Astrocyte (in vitro differentiated cells and primary cell): ENCODE results near the gene SMIM24. TPM values are rescaled to one million over a fixed set of nuclear protein-coding genes. Genes with fewer than 3 reads are reported as not detected.
"Not testable (repeated sequence)": the region's sequence is repeated elsewhere in the genome, so short reads cannot be mapped to it uniquely, and the experiment has no call there.

ENCODE experiments used
- DNase-seq: peaks from one replicate; pipeline ENCODE4 v3.0.0-alpha.2; 2010; ENCODE audit warnings: low read depth
- FAIRE-seq: peaks from 2 replicates; lab custom pipeline; 2011; peaks lifted over from hg19 to GRCh38; lab: Jason Lieb, UNC
- H2AFZ ChIP-seq: 2 replicates; pipeline ENCODE4 v1.6.0; 2012; ENCODE audit warnings: low read depth, low read length, inconsistent platforms
- H3K27ac ChIP-seq: 2 replicates; pipeline ENCODE4 v1.5.1; 2011; ENCODE audit warnings: low read depth, low read length, inconsistent platforms
- H3K27me3 ChIP-seq: 2 replicates; pipeline ENCODE4 v1.6.0; 2011; ENCODE audit warnings: low read length, inconsistent platforms; ENCODE audit not compliant: insufficient read depth
- H3K36me3 ChIP-seq: 2 replicates; pipeline ENCODE4 v1.5.1; 2011; ENCODE audit warnings: low read length, inconsistent platforms; ENCODE audit not compliant: insufficient read depth
- H3K4me1 ChIP-seq: 2 replicates; pipeline ENCODE4 v1.5.1; 2011; ENCODE audit warnings: low read length, inconsistent platforms; ENCODE audit not compliant: insufficient read depth
- H3K4me2 ChIP-seq: 2 replicates; pipeline ENCODE4 v1.6.0; 2012; ENCODE audit warnings: low read length, inconsistent platforms
- H3K4me3 ChIP-seq: 2 replicates; pipeline ENCODE4 v1.5.1; 2011; ENCODE audit warnings: low read depth, mild to moderate bottlenecking, low read length, inconsistent platforms; ENCODE audit not compliant: insufficient read depth
- H3K79me2 ChIP-seq: 2 replicates; pipeline ENCODE4 v1.6.0; 2012; ENCODE audit warnings: mild to moderate bottlenecking, low read length, inconsistent platforms; ENCODE audit not compliant: insufficient read depth
- H3K9ac ChIP-seq: 2 replicates; pipeline ENCODE4 v1.6.0; 2012; ENCODE audit warnings: mild to moderate bottlenecking, low read length, inconsistent platforms
- H3K9me3 ChIP-seq: 2 replicates; pipeline ENCODE4 v1.5.1; 2012; ENCODE audit warnings: low read depth, mild to moderate bottlenecking, low read length, inconsistent platforms; ENCODE audit not compliant: insufficient read depth
- H4K20me1 ChIP-seq: 2 replicates; pipeline ENCODE4 v1.6.0; 2012; ENCODE audit warnings: low read length, inconsistent platforms; ENCODE audit not compliant: insufficient read depth
- H3K27ac Mint-ChIP-seq: one replicate; pipeline ENCODE4 v1.8.0; 2021; ENCODE audit warnings: mild to moderate bottlenecking, mixed read lengths; ENCODE audit not compliant: unreplicated experiment
- H3K27me3 Mint-ChIP-seq: one replicate; pipeline ENCODE4 v1.8.0; 2021; ENCODE audit warnings: low read depth, mixed read lengths; ENCODE audit not compliant: unreplicated experiment
- H3K36me3 Mint-ChIP-seq: one replicate; pipeline ENCODE4 v1.8.0; 2021; ENCODE audit warnings: low read depth, mixed read lengths; ENCODE audit not compliant: unreplicated experiment
- H3K4me1 Mint-ChIP-seq: one replicate; pipeline ENCODE4 v1.8.0; 2021; ENCODE audit warnings: low read depth, mixed read lengths; ENCODE audit not compliant: unreplicated experiment
- H3K4me3 Mint-ChIP-seq: one replicate; pipeline ENCODE4 v1.8.0; 2021; ENCODE audit warnings: mild to moderate bottlenecking, moderate library complexity, mixed read lengths; ENCODE audit not compliant: unreplicated experiment
- H3K9me3 Mint-ChIP-seq: one replicate; pipeline ENCODE4 v1.8.0; 2021; ENCODE audit warnings: mild to moderate bottlenecking, mixed read lengths; ENCODE audit not compliant: unreplicated experiment
- EZH2 ChIP-seq: IDR thresholded peaks from 2 replicates; pipeline ENCODE4 v1.6.1; 2012; ENCODE audit warnings: mild to moderate bottlenecking, low read length, inconsistent platforms; ENCODE audit not compliant: insufficient read depth
- total RNA-seq: library from RNA; stranded (reverse); gene quantifications from 2 replicates; pipeline ENCODE4 v1.2.1, GENCODE V29; 2021
- TF ChIP-seq, protein P1 (sequence below): IDR thresholded peaks from 2 replicates; pipeline ENCODE4 v1.5.1; 2011; ENCODE audit warnings: low read depth, mild to moderate bottlenecking, inconsistent platforms, low read length, moderate library complexity; ENCODE audit not compliant: insufficient read depth

Gene SMIM24
- total RNA-seq, 1 donor from 2014 or later: not detected

GRCh38 chr19:3431760-3432397, 48.4 kb downstream of the SMIM24 start:
- H3K4me1 Mint-ChIP-seq: peaks cover 3% of the 10 kb centered on the region
- H3K9me3 Mint-ChIP-seq: peaks cover 8% of the 10 kb centered on the region
- no peak overlapping the region for H3K4me3 Mint-ChIP-seq
- peaks cover 8% of the 10 kb centered on the region for H4K20me1 ChIP-seq
- peaks cover 21% of the 10 kb centered on the region for H3K36me3 Mint-ChIP-seq
- peaks cover 23% of the 10 kb centered on the region for H3K79me2 ChIP-seq
- no peaks in the 10 kb centered on the region for H3K27me3 ChIP-seq
- no peak for DNase-seq
- peaks cover 4% of the 10 kb centered on the region for H3K9me3 ChIP-seq
- H3K27ac Mint-ChIP-seq: no peak overlapping the region
- no peak overlapping the region for H3K4me2 ChIP-seq
- no peak overlapping the region for H2AFZ ChIP-seq
- H3K4me3 ChIP-seq: no peak overlapping the region
- no peak overlapping the region for H3K27ac ChIP-seq
- H3K4me1 ChIP-seq: peaks cover 18% of the 10 kb centered on the region
- FAIRE-seq: no peak
- TF ChIP-seq, protein P1, sequence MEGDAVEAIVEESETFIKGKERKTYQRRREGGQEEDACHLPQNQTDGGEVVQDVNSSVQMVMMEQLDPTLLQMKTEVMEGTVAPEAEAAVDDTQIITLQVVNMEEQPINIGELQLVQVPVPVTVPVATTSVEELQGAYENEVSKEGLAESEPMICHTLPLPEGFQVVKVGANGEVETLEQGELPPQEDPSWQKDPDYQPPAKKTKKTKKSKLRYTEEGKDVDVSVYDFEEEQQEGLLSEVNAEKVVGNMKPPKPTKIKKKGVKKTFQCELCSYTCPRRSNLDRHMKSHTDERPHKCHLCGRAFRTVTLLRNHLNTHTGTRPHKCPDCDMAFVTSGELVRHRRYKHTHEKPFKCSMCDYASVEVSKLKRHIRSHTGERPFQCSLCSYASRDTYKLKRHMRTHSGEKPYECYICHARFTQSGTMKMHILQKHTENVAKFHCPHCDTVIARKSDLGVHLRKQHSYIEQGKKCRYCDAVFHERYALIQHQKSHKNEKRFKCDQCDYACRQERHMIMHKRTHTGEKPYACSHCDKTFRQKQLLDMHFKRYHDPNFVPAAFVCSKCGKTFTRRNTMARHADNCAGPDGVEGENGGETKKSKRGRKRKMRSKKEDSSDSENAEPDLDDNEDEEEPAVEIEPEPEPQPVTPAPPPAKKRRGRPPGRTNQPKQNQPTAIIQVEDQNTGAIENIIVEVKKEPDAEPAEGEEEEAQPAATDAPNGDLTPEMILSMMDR: no peak
- TF ChIP-seq EZH2: no peak
- H3K36me3 ChIP-seq: peaks cover 9% of the 10 kb centered on the region
- no peak overlapping the region for H3K9ac ChIP-seq
- peaks cover 2% of the 10 kb centered on the region for H3K27me3 Mint-ChIP-seq

- not testable (repeated sequence) for H3K27me3 ChIP-seq, FAIRE-seq, H3K9me3 Mint-ChIP-seq, H3K36me3 ChIP-seq, H4K20me1 ChIP-seq, H3K27ac ChIP-seq, H3K4me3 ChIP-seq, H3K4me1 Mint-ChIP-seq, DNase-seq, H3K27ac Mint-ChIP-seq, H3K4me2 ChIP-seq, H3K9ac ChIP-seq, H3K27me3 Mint-ChIP-seq, H3K4me3 Mint-ChIP-seq, H2AFZ ChIP-seq, H3K9me3 ChIP-seq
- Histone ChIP-seq H3K4me1 (peaks cover 15% of the 10 kb centered on the region), H3K79me2 (peaks cover 26% of the 10 kb centered on the region)
- peaks cover 23% of the 10 kb centered on the region for H3K36me3 Mint-ChIP-seq
These were observed 50.0 kb downstream of the SMIM24 start for GRCh38 chr19:3430366-3430680.

DNA sequence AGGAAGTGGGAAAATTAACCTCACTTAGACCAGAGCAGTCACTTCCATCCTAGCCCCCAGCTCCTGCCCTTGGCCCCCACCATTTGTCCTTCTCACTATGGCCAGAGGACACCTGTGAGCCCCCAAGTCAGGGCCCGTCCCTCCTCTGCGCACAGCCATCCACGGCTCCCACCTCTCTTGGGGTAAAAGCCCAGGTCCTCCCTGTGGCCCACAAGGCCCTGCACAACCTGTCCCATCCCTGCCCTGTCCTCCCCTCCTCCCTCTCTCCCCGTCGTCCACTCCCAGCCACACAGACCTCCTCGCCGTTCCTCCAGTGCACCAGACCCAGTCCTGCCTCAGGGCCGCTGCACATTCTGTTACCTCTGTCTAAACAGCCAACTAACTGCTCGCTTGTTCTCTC, 53.9 kb downstream of the SMIM24 start:
- H3K36me3 ChIP-seq: no peaks in the 10 kb centered on the region
- H4K20me1 ChIP-seq: peaks cover 8% of the 10 kb centered on the region
- TF ChIP-seq, protein P1: no peak
- no peak for TF ChIP-seq EZH2
- H3K36me3 Mint-ChIP-seq: peaks cover 10% of the 10 kb centered on the region
- H3K27me3 ChIP-seq: no peaks in the 10 kb centered on the region
- H3K9me3 ChIP-seq: no peaks in the 10 kb centered on the region
- no peak overlapping the region for H3K27ac Mint-ChIP-seq
- H3K4me3 ChIP-seq: no peak overlapping the region
- H3K9me3 Mint-ChIP-seq: peaks cover 4% of the 10 kb centered on the region
- H3K9ac ChIP-seq: no peak overlapping the region
- H3K4me2 ChIP-seq: no peak overlapping the region
- no peak overlapping the region for H2AFZ ChIP-seq
- no peaks in the 10 kb centered on the region for H3K4me1 Mint-ChIP-seq
- DNase-seq (no peak), FAIRE-seq (no peak)
- H3K27me3 Mint-ChIP-seq: peaks cover 2% of the 10 kb centered on the region
- H3K79me2 ChIP-seq: peaks cover 29% of the 10 kb centered on the region
- no peak overlapping the region for H3K27ac ChIP-seq
- H3K4me1 ChIP-seq: peaks cover 11% of the 10 kb centered on the region
- no peak overlapping the region for H3K4me3 Mint-ChIP-seq

Other genes starting within 250 kb of the SMIM24 start
- gene NFIC, start 113.9 kb downstream of the SMIM24 start, total RNA-seq: 38.3 and 49.8 TPM in 2 replicates
- gene SMIM44, start 2.9 kb upstream of the SMIM24 start, total RNA-seq: not detected in 2 replicates
- gene DOHH, start 20.1 kb upstream of the SMIM24 start, total RNA-seq: 14.5 and 16.2 TPM in 2 replicates
- gene FZR1, start 25.8 kb upstream of the SMIM24 start, total RNA-seq: 47.0 and 51.8 TPM in 2 replicates
- 0.68 TPM in 1 of 2 replicates, not detected in the other for gene TEKTIP1, start 58.6 kb upstream of the SMIM24 start, total RNA-seq
- 181 and 201 TPM in 2 replicates for gene MFSD12, start 77.1 kb upstream of the SMIM24 start, total RNA-seq
- 55.9 and 63.8 TPM in 2 replicates for gene HMG20B, start 92.4 kb upstream of the SMIM24 start, total RNA-seq
- gene GIPC3, start 105.0 kb upstream of the SMIM24 start, total RNA-seq: 0.09 and 0.10 TPM in 2 replicates
- 0.31 and 0.39 TPM in 2 replicates for gene TBXA2R, start 126.3 kb upstream of the SMIM24 start, total RNA-seq
- gene CACTIN, start 146.3 kb upstream of the SMIM24 start, total RNA-seq: 22.0 and 26.7 TPM in 2 replicates
- gene PIP5K1C, start 219.9 kb upstream of the SMIM24 start, total RNA-seq: 42.0 and 44.2 TPM in 2 replicates
- gene TJP3, start 227.9 kb upstream of the SMIM24 start, total RNA-seq: 0.58 and 2.0 TPM in 2 replicates